GM12878 (cell line): ENCODE measurements around the gene BORCS5. TPM values are rescaled to one million over a fixed set of nuclear protein-coding genes. Genes with fewer than 3 reads are reported as not detected.
A peak's percentile ranks its signal among the peaks of the same experiment; 100 is the strongest.

Experiments used
- ATAC-seq: fragments of 200-7000 bp; cut with Tn5 transposase; 3 replicates; pipeline ENCODE4 v1.9.1; 2020; ENCODE audit warnings: mild to moderate bottlenecking, moderate library complexity
- BruUV-seq: library from RNA; stranded (reverse); fragments of 400-500 nt; replicated peaks from 2 replicates; lab custom pipeline; 2021; lab: Mats Ljungman, UMichigan
- CTCF ChIA-PET: fragments of 300-600 bp; sonication (Branson Sonifier 250); formaldehyde crosslinking; extraction: SDS; loops from one replicate; lab custom pipeline; 2021; ENCODE audit warnings: inconsistent platforms; lab: Yijun Ruan, JAX
- POLR2A ChIA-PET: fragments of 350-600 bp; formaldehyde crosslinking; extraction: SDS; loops from one replicate; lab custom pipeline; 2021; ENCODE audit warnings: inconsistent platforms; lab: Charles Lee
- RAD21 ChIA-PET: fragments of 300-600 bp; sonication (Branson Sonifier 250); formaldehyde crosslinking; loops from one replicate; lab custom pipeline; 2023; ENCODE audit warnings: antibody characterized with exemption; ENCODE audit not compliant: unreplicated experiment; lab: Charles Lee
- SMC1A ChIA-PET: fragments of 300-600 bp; sonication (Branson Sonifier 250); formaldehyde crosslinking; loops from one replicate; lab custom pipeline; 2023; ENCODE audit not compliant: unreplicated experiment, uncharacterized antibody; lab: Charles Lee
- DNase-seq: peaks from one replicate; pipeline ENCODE4 v3.0.0-alpha.2; 2011; ENCODE audit warnings: low read depth, low spot score
- FAIRE-seq: peaks from 3 replicates; lab custom pipeline; 2011; peaks lifted over from hg19 to GRCh38; lab: Jason Lieb, UNC
- H2AFZ ChIP-seq: 2 replicates; pipeline ENCODE4 v1.6.0; 2011; ENCODE audit warnings: low read depth, low read length, control low read depth; ENCODE audit not compliant: control insufficient read depth
- H3K27ac ChIP-seq: 2 replicates; pipeline ENCODE4 v1.5.1; 2011; ENCODE audit warnings: control low read depth; ENCODE audit not compliant: control insufficient read depth, insufficient read depth
- H3K27me3 ChIP-seq, 2 experiments: replicated peaks in 1 of 2; 2 replicates each; pipeline versions ENCODE4 v1.6.0 to v1.6.1; 2011; ENCODE audit warnings: low read length in 1 of 2; ENCODE audit not compliant: control insufficient read depth in 2 of 2, insufficient read depth in 2 of 2
- H3K36me3 ChIP-seq, 2 experiments: 2 replicates each; pipeline ENCODE4 v1.5.1; 2011; ENCODE audit warnings: low read length in 1 of 2; ENCODE audit not compliant: control insufficient read depth in 2 of 2, insufficient read depth in 2 of 2
- H3K4me1 ChIP-seq: 2 replicates; pipeline ENCODE4 v1.6.1; 2011; ENCODE audit warnings: mild to moderate bottlenecking, low read length, moderate library complexity, mixed read lengths; ENCODE audit not compliant: control insufficient read depth, insufficient read depth
- H3K4me2 ChIP-seq: 2 replicates; pipeline ENCODE4 v1.6.0; 2011; ENCODE audit warnings: control low read depth; ENCODE audit not compliant: control insufficient read depth, insufficient read depth
- H3K4me3 ChIP-seq: fragments of 200-600 bp; sonication (generic); 2 replicates; pipeline ENCODE4 v1.5.1; 2016
- H3K79me2 ChIP-seq: 2 replicates; pipeline ENCODE4 v1.6.0; 2011; ENCODE audit warnings: low read length; ENCODE audit not compliant: control insufficient read depth, insufficient read depth
- H3K9ac ChIP-seq: 2 replicates; pipeline ENCODE4 v1.8.0; 2011; ENCODE audit warnings: low read length, control low read depth, mixed read lengths; ENCODE audit not compliant: control insufficient read depth, insufficient read depth
- H3K9me3 ChIP-seq: replicated peaks from 3 replicates; pipeline ENCODE4 v1.5.1; 2011; ENCODE audit warnings: mild to moderate bottlenecking, low read length; ENCODE audit not compliant: control insufficient read depth, insufficient read depth
- H4K20me1 ChIP-seq: 2 replicates; pipeline ENCODE4 v1.6.0; 2011; ENCODE audit not compliant: control insufficient read depth, insufficient read depth
- BHLHE40 ChIP-seq, 2 experiments: fragments of 450-650 bp in 1 of 2; IDR thresholded peaks; 2 replicates each; pipeline ENCODE4 v1.6.1; 2011 to 2017; ENCODE audit warnings: low read depth in 2 of 2, borderline replicate concordance in 1 of 2, improper control_type of control experiment in 1 of 2, low read length in 1 of 2, mild to moderate bottlenecking in 1 of 2
- EED ChIP-seq: sonication (generic); IDR thresholded peaks from 2 replicates; pipeline ENCODE4 v1.6.1; 2016; ENCODE audit warnings: antibody characterized with exemption, low read depth
- EGR1 ChIP-seq, 2 experiments: IDR thresholded peaks; 1 replicate in 1 of 2; 2 replicates in 1 of 2; pipeline ENCODE4 v1.6.1; 2011 to 2012; ENCODE audit warnings: low read depth in 2 of 2, low read length in 2 of 2, borderline replicate concordance in 1 of 2, mild to moderate bottlenecking in 1 of 2, moderate library complexity in 1 of 2
- EP300 ChIP-seq, 2 experiments: fragments of 150-350 bp in 1 of 2; IDR thresholded peaks; 2 replicates each; pipeline ENCODE4 v1.6.1; 2011 to 2012; ENCODE audit warnings: low read depth in 2 of 2, low read length in 2 of 2, borderline replicate concordance in 1 of 2, improper control_type of control experiment in 1 of 2, inconsistent platforms in 1 of 2; ENCODE audit not compliant: control insufficient read depth in 1 of 2
- EZH2 ChIP-seq: IDR thresholded peaks from 2 replicates; pipeline ENCODE4 v1.6.1; 2012; ENCODE audit warnings: low read depth, mild to moderate bottlenecking, control low read depth, inconsistent platforms, low read length, borderline replicate concordance; ENCODE audit not compliant: control insufficient read depth
- GABPA ChIP-seq: IDR thresholded peaks from 2 replicates; pipeline ENCODE4 v1.6.1; 2014; ENCODE audit warnings: antibody characterized with exemption, low read depth, mild to moderate bottlenecking, inconsistent platforms
- GATAD2B ChIP-seq: fragments of 450-650 bp; conservative IDR thresholded peaks from 2 replicates; pipeline ENCODE4 v1.6.1; 2017; ENCODE audit warnings: low read depth, mild to moderate bottlenecking, moderate library complexity
- IKZF2 ChIP-seq, 2 experiments: fragments of 450-650 bp; IDR thresholded peaks; 2 replicates each; pipeline ENCODE4 v1.6.1; 2017; ENCODE audit warnings: mild to moderate bottlenecking in 2 of 2, moderate library complexity in 2 of 2
- IRF4 ChIP-seq: IDR thresholded peaks from 2 replicates; pipeline ENCODE4 v1.6.1; 2011; ENCODE audit warnings: low read depth, low read length
- JUNB ChIP-seq: IDR thresholded peaks from 2 replicates; pipeline ENCODE4 v1.6.1; 2016; ENCODE audit warnings: antibody characterized with exemption, mild to moderate bottlenecking
- MTA2 ChIP-seq: fragments of 450-650 bp; IDR thresholded peaks from 2 replicates; pipeline ENCODE4 v1.6.1; 2016; ENCODE audit warnings: low read depth, mild to moderate bottlenecking, moderate library complexity
- MYB ChIP-seq: fragments of 150-350 bp; IDR thresholded peaks from 2 replicates; pipeline ENCODE4 v1.6.1; 2014; ENCODE audit warnings: mild to moderate bottlenecking, low read depth, low read length, borderline replicate concordance
- RAD21 ChIP-seq: IDR thresholded peaks from 2 replicates; pipeline ENCODE4 v1.6.1; 2011; ENCODE audit warnings: mild to moderate bottlenecking, low read depth, low read length, moderate library complexity; ENCODE audit not compliant: insufficient read depth
- RELB ChIP-seq: fragments of 450-650 bp; IDR thresholded peaks from 2 replicates; pipeline ENCODE4 v1.6.1; 2017; ENCODE audit warnings: low read depth, mild to moderate bottlenecking, moderate library complexity
- RUNX3 ChIP-seq: IDR thresholded peaks from 2 replicates; pipeline ENCODE4 v1.6.1; 2012; ENCODE audit warnings: low read length, inconsistent platforms
- TAF1 ChIP-seq: IDR thresholded peaks from 2 replicates; pipeline ENCODE4 v1.6.1; 2011; ENCODE audit warnings: mild to moderate bottlenecking, low read depth, low read length, borderline replicate concordance
- WGBS: methylation state at CpG from one replicate; pipeline ENCODE4 v1.1.6; 2016; ENCODE audit warnings: low lambda C conversion rate; ENCODE audit not compliant: insufficient replicate concordance, insufficient coverage; ENCODE audit errors: missing lambda C conversion rate; 5-methylcytosine and 5-hydroxymethylcytosine counted together
- in situ Hi-C: fragments of 300-500 bp; cut with MboI; formaldehyde crosslinking; loops from 9 replicates; pipeline ENCODE4 v1.14.3; 2018; ENCODE audit warnings: mixed read lengths
- intact Hi-C: fragments of 100-400 bp; cut with micrococcal nuclease; formaldehyde crosslinking; loops from one replicate; pipeline ENCODE4 v1.14.2; 2022; ENCODE audit not compliant: unreplicated experiment
- polyA plus RNA-seq, 11 experiments: library from polyadenylated mRNA; depleted of rRNA in 4 of 11; unstranded in 6 of 11; stranded (reverse) in 5 of 11; fragments of >200 nt; fragmentation: Nextera tagmentation in 4 of 11; fragmentation: Illumina TruSeq in 1 of 11; extraction: Ambion mirVana in 4 of 11; extraction: Trizol in 1 of 11; gene quantifications; 1 replicate in 1 of 11; 2 replicates in 10 of 11; pipeline versions ENCODE4 v1.2.1 to v1.2.3, GENCODE V29; 2011 to 2016; ENCODE audit warnings: inconsistent platforms in 2 of 11, missing spikeins in 2 of 11, low read depth in 1 of 11
- total RNA-seq, 4 experiments: library from RNA; depleted of rRNA in 3 of 4; stranded (reverse); fragments of >200 nt in 3 of 4; fragmentation: Illumina TruSeq in 1 of 4; extraction: Trizol in 1 of 4; gene quantifications; 2 replicates each; pipeline versions ENCODE4 v1.2.1 to v1.2.3, GENCODE V29; 2013 to 2021
- TF ChIP-seq, protein P1 (sequence below): IDR thresholded peaks from 2 replicates; pipeline ENCODE4 v1.6.1; 2012; ENCODE audit warnings: mild to moderate bottlenecking, low read depth, low read length

BORCS5 gene
- total and polyA plus RNA-seq, 10 of the 15 experiments (the other 5 are each of a cell fraction or from before 2014, with no cell fraction given) = 1.4 to 39.7 (median 16.1) TPM

GRCh38 chr12:12349711-12350665 lies 6.9 kb upstream of the BORCS5 start, which contains the start of gene MANSC1:
Gene MANSC1, minus strand, starts transcription at chr12:12350242. Its CDS starts 6,928 bp downstream, at chr12:12343314.
- Histone ChIP-seq H3K4me2 (peak within 1 kb of the TSS; percentile 93), H3K4me1 (peaks cover 10% of the 10 kb centered on the region), H3K9ac (peak within 1 kb of the TSS; percentile 28; the same call in 1 of the 2 replicates), H3K36me3 (no peaks in the 10 kb centered on the region), H4K20me1 (no peaks in the 10 kb centered on the region), H3K9me3 (no peaks in the 10 kb centered on the region), H3K79me2 (no peaks in the 10 kb centered on the region), H2AFZ (peak within 1 kb of the TSS; percentile 78), H3K27me3 (peaks cover 0 to 3% of the 10 kb centered on the region in 2 experiments; a peak in 2 of 4 replicates), H3K27ac (no peak within 1 kb of the TSS), H3K4me3 (peak within 1 kb of the TSS; percentile 55)
- in situ Hi-C loops (no loop called here), intact Hi-C loops (no loop called here)
- no peak for DNase-seq
- ChIA-PET RAD21 (interaction anchor here (1.0 kb wide), 1 partner anchor 257 kb away, joined by 3 read pairs; no protein-coding TSS in a partner anchor), CTCF (interaction anchor here (3.2 kb wide), 1 partner anchor 15 kb away, joined by 18 read pairs; no protein-coding TSS in a partner anchor), SMC1A (interaction anchor here (2.3 kb wide), 1 partner anchor 22 kb away, joined by 6 read pairs; no protein-coding TSS in a partner anchor), POLR2A (interaction anchor here (0.7 kb wide), 1 partner anchor 303 kb away, joined by 3 read pairs; no protein-coding TSS in a partner anchor)
- 20% methylated on average over 68 of the region's 68 CpGs for WGBS
- FAIRE-seq = peak; percentile 31
- peak; percentile 88 for ATAC-seq
- BruUV-seq = no TSS peak
- peak in 1 of 2 experiments; percentile 23; a peak in 1 of 4 replicates for TF ChIP-seq IKZF2 (IDR thresholded peaks at IDR 0.05)
- TF ChIP-seq RELB = no peak
- no peak for TF ChIP-seq EZH2
- peak; percentile 75 for TF ChIP-seq RUNX3
- TF ChIP-seq RAD21 = no peak
- peak in 1 of 2 experiments; percentile 53; a peak in 1 of 4 replicates for TF ChIP-seq BHLHE40 (IDR thresholded peaks at IDR 0.05; ENCODE audit: borderline replicate concordance in 1 of 2, low read depth in 2 of 2, low read length in 1 of 2)
- 0 out of 2 replicates have a peak, but pooled peaks have one; percentile 40 for TF ChIP-seq EED
- TF ChIP-seq EP300 (IDR thresholded peaks at IDR 0.05; ENCODE audit: borderline replicate concordance in 1 of 2, control insufficient read depth in 1 of 2, low read depth in 2 of 2, low read length in 2 of 2) = no peak
- no peak for TF ChIP-seq EGR1 (IDR thresholded peaks at IDR 0.05; ENCODE audit: borderline replicate concordance in 1 of 2, low read depth in 2 of 2, low read length in 2 of 2)
- peak; percentile 64; the same call in 1 of the 2 replicates for TF ChIP-seq GATAD2B
- TF ChIP-seq MYB = no peak
- TF ChIP-seq GABPA = no peak
- TF ChIP-seq IRF4 = no peak
- TF ChIP-seq MTA2 = no peak
- TF ChIP-seq TAF1 = no peak
- TF ChIP-seq JUNB = no peak
- TF ChIP-seq, protein P1, sequence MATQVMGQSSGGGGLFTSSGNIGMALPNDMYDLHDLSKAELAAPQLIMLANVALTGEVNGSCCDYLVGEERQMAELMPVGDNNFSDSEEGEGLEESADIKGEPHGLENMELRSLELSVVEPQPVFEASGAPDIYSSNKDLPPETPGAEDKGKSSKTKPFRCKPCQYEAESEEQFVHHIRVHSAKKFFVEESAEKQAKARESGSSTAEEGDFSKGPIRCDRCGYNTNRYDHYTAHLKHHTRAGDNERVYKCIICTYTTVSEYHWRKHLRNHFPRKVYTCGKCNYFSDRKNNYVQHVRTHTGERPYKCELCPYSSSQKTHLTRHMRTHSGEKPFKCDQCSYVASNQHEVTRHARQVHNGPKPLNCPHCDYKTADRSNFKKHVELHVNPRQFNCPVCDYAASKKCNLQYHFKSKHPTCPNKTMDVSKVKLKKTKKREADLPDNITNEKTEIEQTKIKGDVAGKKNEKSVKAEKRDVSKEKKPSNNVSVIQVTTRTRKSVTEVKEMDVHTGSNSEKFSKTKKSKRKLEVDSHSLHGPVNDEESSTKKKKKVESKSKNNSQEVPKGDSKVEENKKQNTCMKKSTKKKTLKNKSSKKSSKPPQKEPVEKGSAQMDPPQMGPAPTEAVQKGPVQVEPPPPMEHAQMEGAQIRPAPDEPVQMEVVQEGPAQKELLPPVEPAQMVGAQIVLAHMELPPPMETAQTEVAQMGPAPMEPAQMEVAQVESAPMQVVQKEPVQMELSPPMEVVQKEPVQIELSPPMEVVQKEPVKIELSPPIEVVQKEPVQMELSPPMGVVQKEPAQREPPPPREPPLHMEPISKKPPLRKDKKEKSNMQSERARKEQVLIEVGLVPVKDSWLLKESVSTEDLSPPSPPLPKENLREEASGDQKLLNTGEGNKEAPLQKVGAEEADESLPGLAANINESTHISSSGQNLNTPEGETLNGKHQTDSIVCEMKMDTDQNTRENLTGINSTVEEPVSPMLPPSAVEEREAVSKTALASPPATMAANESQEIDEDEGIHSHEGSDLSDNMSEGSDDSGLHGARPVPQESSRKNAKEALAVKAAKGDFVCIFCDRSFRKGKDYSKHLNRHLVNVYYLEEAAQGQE = no peak
